Calu3 (cell line): ENCODE data around the gene ZNF148. TPM values are rescaled to one million over a fixed set of nuclear protein-coding genes. Genes with fewer than 3 reads are reported as not detected.
A peak's percentile ranks its signal among the peaks of the same experiment; 100 is the strongest.

Source experiments
- BruUV-seq: library from RNA; stranded (reverse); fragments of 400-500 nt; replicated peaks from 2 replicates; lab custom pipeline; 2021; lab: Mats Ljungman, UMichigan
- CTCF ChIA-PET: fragments of 300-600 bp; sonication (Branson Sonifier 250); formaldehyde crosslinking; loops from one replicate; lab custom pipeline; 2022; ENCODE audit warnings: antibody characterized with exemption; lab: Charles Lee
- DNase-seq: peaks from one replicate; pipeline ENCODE4 v3.0.0; 2022
- H3K27ac Mint-ChIP-seq: one replicate; pipeline ENCODE4 v1.8.0; 2022; ENCODE audit warnings: mixed read lengths; ENCODE audit not compliant: unreplicated experiment
- H3K27me3 Mint-ChIP-seq: one replicate; pipeline ENCODE4 v1.8.0; 2022; ENCODE audit warnings: mixed read lengths; ENCODE audit not compliant: unreplicated experiment
- H3K36me3 Mint-ChIP-seq: one replicate; pipeline ENCODE4 v1.8.0; 2022; ENCODE audit warnings: mild to moderate bottlenecking, moderate library complexity, mixed read lengths; ENCODE audit not compliant: insufficient read depth, unreplicated experiment
- H3K4me1 Mint-ChIP-seq: one replicate; pipeline ENCODE4 v1.8.0; 2022; ENCODE audit warnings: mild to moderate bottlenecking, low read depth, mixed read lengths; ENCODE audit not compliant: unreplicated experiment
- H3K4me3 Mint-ChIP-seq: one replicate; pipeline ENCODE4 v1.8.0; 2022; ENCODE audit warnings: mild to moderate bottlenecking, low read depth, moderate library complexity, mixed read lengths; ENCODE audit not compliant: unreplicated experiment
- H3K9me3 Mint-ChIP-seq: one replicate; pipeline ENCODE4 v1.8.0; 2022; ENCODE audit warnings: low read depth, mixed read lengths; ENCODE audit not compliant: unreplicated experiment
- intact Hi-C: fragments of 100-400 bp; cut with micrococcal nuclease; formaldehyde crosslinking; loops from one replicate; pipeline ENCODE4 v1.10.0; 2022; ENCODE audit not compliant: unreplicated experiment
- total RNA-seq: library from RNA; stranded (reverse); gene quantifications from 2 replicates; pipeline ENCODE4 v1.2.3, GENCODE V29; 2022
- TF ChIP-seq, protein P1 (sequence below): fragments of 200-600 bp; IDR thresholded peaks from one replicate; pipeline ENCODE4 v1.8.0; 2022; ENCODE audit warnings: antibody characterized with exemption; ENCODE audit not compliant: unreplicated experiment

Gene ZNF148
- total RNA-seq, 1 experiment from 2014 or later = 55.0 TPM

DNA sequence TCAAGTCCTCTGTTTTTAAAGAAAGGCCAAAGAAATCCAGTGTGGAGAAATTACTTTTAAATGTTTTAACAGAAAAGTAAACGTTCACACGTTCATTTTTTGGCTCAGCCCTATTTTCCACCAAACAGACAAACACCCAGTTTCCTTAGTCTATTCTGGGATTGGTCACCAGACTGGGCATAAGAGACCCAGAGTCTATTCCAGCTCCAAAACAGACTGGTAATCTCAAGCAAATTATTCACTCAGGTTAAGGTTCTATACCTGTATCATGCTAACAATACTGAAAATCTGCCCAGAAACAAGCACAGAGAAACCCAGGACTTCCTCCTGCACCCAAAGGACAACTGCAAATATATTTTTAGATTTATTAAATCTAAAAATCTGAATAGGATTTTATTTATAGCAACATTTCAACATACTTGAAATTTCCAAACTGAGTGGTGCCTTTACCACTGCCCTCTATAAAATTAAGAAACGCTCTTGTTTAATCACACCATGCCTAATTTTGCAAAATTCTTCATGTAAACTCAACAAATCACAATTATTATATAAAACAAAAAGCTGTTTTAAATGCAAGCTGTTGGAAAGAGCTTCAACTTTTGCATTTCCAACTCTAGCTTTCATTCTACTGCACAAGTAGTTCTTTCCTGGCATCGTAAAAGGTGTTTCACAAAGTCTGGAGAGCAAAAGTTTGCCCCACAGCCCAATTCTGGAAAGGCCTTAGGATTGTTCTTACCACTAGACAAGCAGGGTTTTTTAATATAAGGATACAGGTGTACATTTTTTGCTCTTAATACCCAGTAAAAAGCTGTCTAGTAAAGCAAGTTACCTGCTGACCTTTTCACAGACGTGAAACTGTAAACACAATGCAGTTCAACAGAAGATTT, 18.7 kb downstream of the ZNF148 start:
- Mint-ChIP-seq H3K9me3 (no peaks in the 10 kb centered on the region), H3K27ac (no peak overlapping the region), H3K27me3 (no peaks in the 10 kb centered on the region), H3K4me1 (peaks cover 65% of the 10 kb centered on the region), H3K4me3 (peak overlapping the region; percentile 83), H3K36me3 (peaks cover 15% of the 10 kb centered on the region)
- BruUV-seq = no TSS peak
- CTCF ChIA-PET = interaction anchor here (0.6 to 1.8 kb wide), 4 partner anchors 82 to 124 kb away, joined by 3 to 5 read pairs (median 4); no protein-coding TSS in a partner anchor
- DNase-seq = no peak
- TF ChIP-seq, protein P1, sequence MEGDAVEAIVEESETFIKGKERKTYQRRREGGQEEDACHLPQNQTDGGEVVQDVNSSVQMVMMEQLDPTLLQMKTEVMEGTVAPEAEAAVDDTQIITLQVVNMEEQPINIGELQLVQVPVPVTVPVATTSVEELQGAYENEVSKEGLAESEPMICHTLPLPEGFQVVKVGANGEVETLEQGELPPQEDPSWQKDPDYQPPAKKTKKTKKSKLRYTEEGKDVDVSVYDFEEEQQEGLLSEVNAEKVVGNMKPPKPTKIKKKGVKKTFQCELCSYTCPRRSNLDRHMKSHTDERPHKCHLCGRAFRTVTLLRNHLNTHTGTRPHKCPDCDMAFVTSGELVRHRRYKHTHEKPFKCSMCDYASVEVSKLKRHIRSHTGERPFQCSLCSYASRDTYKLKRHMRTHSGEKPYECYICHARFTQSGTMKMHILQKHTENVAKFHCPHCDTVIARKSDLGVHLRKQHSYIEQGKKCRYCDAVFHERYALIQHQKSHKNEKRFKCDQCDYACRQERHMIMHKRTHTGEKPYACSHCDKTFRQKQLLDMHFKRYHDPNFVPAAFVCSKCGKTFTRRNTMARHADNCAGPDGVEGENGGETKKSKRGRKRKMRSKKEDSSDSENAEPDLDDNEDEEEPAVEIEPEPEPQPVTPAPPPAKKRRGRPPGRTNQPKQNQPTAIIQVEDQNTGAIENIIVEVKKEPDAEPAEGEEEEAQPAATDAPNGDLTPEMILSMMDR = no peak
- intact Hi-C loops = no loop called here

DNA sequence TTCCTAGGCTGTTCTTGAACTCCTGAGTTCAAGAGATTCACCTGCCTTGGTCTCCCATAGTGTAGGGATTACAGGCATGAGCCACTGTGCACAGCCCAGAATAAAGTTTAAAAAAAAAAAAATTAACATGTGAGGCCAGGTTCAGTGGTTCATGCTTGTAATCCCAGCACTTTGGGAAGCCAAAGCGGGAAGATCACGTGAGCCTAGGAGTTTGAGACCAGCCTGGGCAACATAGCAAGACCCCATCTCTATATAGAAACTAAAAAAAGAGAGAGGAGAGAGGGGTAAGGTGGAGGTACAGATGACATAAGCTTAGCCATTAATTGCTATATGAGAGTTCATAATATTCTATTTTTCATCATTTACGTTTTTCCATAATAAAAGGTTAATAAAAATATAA, 21.5 kb downstream of the ZNF148 start:
- TF ChIP-seq, protein P1 = no peak
- no TSS peak for BruUV-seq
- intact Hi-C loops = no loop called here
- Mint-ChIP-seq H3K4me1 (peaks cover 46% of the 10 kb centered on the region), H3K36me3 (peaks cover 15% of the 10 kb centered on the region), H3K27ac (no peak overlapping the region), H3K27me3 (no peaks in the 10 kb centered on the region), H3K4me3 (no peak overlapping the region), H3K9me3 (no peaks in the 10 kb centered on the region)
- no peak for DNase-seq
- CTCF ChIA-PET = no interaction called here

DNA sequence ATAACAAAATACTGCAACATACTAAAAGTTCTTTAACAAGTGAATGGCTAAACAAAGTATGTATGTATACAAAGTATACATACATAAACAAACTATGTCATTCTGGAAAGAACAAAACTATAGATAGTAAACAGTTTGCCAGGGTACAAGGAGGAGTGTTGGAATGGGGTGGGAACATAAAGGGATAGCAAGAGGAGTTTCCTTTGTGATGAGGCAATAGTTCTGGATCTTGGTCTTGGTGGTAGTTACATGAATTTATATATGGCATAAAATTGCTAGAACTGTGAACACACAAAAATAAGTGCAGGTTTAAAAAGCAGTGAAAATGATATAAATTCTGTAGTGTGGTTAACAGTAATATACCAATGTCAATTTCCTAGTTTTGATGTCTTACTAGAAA, 22.0 kb downstream of the ZNF148 start:
- Mint-ChIP-seq H3K9me3 (no peaks in the 10 kb centered on the region), H3K27me3 (no peaks in the 10 kb centered on the region), H3K4me3 (no peak overlapping the region), H3K27ac (no peak overlapping the region), H3K4me1 (peaks cover 40% of the 10 kb centered on the region), H3K36me3 (peaks cover 15% of the 10 kb centered on the region)
- intact Hi-C loops = no loop called here
- TF ChIP-seq, protein P1 = no peak
- no peak for DNase-seq
- CTCF ChIA-PET = interaction anchor here (0.7 kb wide), 1 partner anchor 106 kb away, joined by 5 read pairs; no protein-coding TSS in a partner anchor
- no TSS peak for BruUV-seq

DNA sequence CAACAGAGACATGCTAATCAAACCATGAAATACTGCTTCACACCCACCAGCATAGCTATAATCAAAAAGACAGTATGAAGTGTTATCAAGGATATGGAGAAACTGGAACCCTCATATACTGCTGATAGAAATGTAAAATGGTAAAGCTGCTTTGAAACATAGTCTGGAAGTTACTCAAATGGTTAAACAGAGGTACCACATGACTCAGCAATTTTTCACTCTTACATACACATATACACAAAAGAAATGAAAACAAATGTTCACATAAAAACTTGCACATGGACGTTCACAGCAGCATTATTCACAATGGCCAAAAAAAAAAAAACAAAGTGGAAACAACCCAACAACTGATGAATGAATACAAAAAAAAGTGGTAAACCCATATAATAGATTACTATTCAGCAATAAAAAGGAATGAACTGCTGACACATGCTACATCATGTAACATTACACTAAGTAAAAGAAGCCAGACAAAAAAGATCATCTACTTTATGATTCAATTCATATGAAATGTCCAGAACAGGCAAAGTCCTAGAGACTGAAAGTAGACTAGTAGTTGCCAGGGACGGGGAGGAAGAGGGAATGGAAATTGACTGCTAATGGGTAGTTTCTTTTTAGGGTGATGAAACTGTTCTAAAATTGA, 23.2 kb downstream of the ZNF148 start:
- DNase-seq = no peak
- no peaks in the 10 kb centered on the region for H3K9me3 Mint-ChIP-seq
- intact Hi-C loops = no loop called here
- no peaks in the 10 kb centered on the region for H3K27me3 Mint-ChIP-seq
- TF ChIP-seq, protein P1 = no peak
- CTCF ChIA-PET = interaction anchor here (0.6 to 0.7 kb wide), 2 partner anchors 288 to 357 kb away, joined by 3 to 4 read pairs; no protein-coding TSS in a partner anchor
- peaks cover 4% of the 10 kb centered on the region for H3K36me3 Mint-ChIP-seq
- H3K4me3 Mint-ChIP-seq = no peak overlapping the region
- no peak overlapping the region for H3K27ac Mint-ChIP-seq
- no TSS peak for BruUV-seq
- H3K4me1 Mint-ChIP-seq = peaks cover 33% of the 10 kb centered on the region
